ENCODE data around the gene TTLL10. TPM values are rescaled to one million over a fixed set of nuclear protein-coding genes. Genes with fewer than 3 reads are reported as not detected.

Gene TTLL10
- total and polyA plus RNA-seq, 2 experiments from 2014 or later: 0.45 TPM; not detected in 1

- TF ChIP-seq, protein P1, sequence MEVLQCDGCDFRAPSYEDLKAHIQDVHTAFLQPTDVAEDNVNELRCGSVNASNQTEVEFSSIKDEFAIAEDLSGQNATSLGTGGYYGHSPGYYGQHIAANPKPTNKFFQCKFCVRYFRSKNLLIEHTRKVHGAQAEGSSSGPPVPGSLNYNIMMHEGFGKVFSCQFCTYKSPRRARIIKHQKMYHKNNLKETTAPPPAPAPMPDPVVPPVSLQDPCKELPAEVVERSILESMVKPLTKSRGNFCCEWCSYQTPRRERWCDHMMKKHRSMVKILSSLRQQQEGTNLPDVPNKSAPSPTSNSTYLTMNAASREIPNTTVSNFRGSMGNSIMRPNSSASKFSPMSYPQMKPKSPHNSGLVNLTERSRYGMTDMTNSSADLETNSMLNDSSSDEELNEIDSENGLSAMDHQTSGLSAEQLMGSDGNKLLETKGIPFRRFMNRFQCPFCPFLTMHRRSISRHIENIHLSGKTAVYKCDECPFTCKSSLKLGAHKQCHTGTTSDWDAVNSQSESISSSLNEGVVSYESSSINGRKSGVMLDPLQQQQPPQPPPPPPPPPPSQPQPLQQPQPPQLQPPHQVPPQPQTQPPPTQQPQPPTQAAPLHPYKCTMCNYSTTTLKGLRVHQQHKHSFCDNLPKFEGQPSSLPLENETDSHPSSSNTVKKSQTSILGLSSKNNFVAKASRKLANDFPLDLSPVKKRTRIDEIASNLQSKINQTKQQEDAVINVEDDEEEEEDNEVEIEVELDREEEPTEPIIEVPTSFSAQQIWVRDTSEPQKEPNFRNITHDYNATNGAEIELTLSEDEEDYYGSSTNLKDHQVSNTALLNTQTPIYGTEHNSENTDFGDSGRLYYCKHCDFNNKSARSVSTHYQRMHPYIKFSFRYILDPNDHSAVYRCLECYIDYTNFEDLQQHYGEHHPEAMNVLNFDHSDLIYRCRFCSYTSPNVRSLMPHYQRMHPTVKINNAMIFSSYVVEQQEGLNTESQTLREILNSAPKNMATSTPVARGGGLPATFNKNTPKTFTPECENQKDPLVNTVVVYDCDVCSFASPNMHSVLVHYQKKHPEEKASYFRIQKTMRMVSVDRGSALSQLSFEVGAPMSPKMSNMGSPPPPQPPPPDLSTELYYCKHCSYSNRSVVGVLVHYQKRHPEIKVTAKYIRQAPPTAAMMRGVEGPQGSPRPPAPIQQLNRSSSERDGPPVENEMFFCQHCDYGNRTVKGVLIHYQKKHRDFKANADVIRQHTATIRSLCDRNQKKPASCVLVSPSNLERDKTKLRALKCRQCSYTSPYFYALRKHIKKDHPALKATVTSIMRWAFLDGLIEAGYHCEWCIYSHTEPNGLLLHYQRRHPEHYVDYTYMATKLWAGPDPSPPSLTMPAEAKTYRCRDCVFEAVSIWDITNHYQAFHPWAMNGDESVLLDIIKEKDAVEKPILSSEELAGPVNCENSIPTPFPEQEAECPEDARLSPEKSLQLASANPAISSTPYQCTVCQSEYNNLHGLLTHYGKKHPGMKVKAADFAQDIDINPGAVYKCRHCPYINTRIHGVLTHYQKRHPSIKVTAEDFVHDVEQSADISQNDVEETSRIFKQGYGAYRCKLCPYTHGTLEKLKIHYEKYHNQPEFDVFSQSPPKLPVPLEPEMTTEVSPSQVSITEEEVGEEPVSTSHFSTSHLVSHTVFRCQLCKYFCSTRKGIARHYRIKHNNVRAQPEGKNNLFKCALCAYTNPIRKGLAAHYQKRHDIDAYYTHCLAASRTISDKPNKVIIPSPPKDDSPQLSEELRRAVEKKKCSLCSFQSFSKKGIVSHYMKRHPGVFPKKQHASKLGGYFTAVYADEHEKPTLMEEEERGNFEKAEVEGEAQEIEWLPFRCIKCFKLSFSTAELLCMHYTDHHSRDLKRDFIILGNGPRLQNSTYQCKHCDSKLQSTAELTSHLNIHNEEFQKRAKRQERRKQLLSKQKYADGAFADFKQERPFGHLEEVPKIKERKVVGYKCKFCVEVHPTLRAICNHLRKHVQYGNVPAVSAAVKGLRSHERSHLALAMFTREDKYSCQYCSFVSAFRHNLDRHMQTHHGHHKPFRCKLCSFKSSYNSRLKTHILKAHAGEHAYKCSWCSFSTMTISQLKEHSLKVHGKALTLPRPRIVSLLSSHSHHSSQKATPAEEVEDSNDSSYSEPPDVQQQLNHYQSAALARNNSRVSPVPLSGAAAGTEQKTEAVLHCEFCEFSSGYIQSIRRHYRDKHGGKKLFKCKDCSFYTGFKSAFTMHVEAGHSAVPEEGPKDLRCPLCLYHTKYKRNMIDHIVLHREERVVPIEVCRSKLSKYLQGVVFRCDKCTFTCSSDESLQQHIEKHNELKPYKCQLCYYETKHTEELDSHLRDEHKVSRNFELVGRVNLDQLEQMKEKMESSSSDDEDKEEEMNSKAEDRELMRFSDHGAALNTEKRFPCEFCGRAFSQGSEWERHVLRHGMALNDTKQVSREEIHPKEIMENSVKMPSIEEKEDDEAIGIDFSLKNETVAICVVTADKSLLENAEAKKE (CRISPR knock-in tag; IDR thresholded peaks at IDR 0.05): no peak
These were observed 25.1 kb upstream of the TTLL10 start (continued) for GRCh38 chr1:1148569-1148968.

GRCh38 chr1:1149416-1149815 is 24.3 kb upstream of the TTLL10 start:
- H3K9me3 Mint-ChIP-seq: peaks cover 26% of the 10 kb centered on the region
- ATAC-seq: no peak
- no peak overlapping the region for H3K27ac Mint-ChIP-seq
- no peak for TF ChIP-seq ZNF114 (CRISPR knock-in tag; IDR thresholded peaks at IDR 0.05)
- TF ChIP-seq, protein P1 (CRISPR knock-in tag; IDR thresholded peaks at IDR 0.05): no peak
- TF ChIP-seq POLR2AphosphoS5 (IDR thresholded peaks at IDR 0.05; ENCODE audit: low read depth): no peak
- TF ChIP-seq, protein P2, sequence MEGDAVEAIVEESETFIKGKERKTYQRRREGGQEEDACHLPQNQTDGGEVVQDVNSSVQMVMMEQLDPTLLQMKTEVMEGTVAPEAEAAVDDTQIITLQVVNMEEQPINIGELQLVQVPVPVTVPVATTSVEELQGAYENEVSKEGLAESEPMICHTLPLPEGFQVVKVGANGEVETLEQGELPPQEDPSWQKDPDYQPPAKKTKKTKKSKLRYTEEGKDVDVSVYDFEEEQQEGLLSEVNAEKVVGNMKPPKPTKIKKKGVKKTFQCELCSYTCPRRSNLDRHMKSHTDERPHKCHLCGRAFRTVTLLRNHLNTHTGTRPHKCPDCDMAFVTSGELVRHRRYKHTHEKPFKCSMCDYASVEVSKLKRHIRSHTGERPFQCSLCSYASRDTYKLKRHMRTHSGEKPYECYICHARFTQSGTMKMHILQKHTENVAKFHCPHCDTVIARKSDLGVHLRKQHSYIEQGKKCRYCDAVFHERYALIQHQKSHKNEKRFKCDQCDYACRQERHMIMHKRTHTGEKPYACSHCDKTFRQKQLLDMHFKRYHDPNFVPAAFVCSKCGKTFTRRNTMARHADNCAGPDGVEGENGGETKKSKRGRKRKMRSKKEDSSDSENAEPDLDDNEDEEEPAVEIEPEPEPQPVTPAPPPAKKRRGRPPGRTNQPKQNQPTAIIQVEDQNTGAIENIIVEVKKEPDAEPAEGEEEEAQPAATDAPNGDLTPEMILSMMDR (conservative IDR thresholded peaks at IDR 0.05; ENCODE audit: low read depth in 2 of 2): no peak
- TF ChIP-seq ETS1 (IDR thresholded peaks at IDR 0.05): no peak
- no peak for TF ChIP-seq ZNF331 (CRISPR knock-in tag; IDR thresholded peaks at IDR 0.05; ENCODE audit: low read depth)
- no peak for TF ChIP-seq STAT1 (IDR thresholded peaks at IDR 0.05; ENCODE audit: unreplicated experiment)

More at GRCh38 chr1:1149416-1149815, 24.3 kb upstream of the TTLL10 start:
- Histone ChIP-seq H4K20me1 (replicated peaks; ENCODE audit: insufficient read depth) (no peaks in the 10 kb centered on the region), H3K27me3 (ENCODE audit: insufficient read depth) (no peaks in the 10 kb centered on the region), H2AFZ (no peak overlapping the region), H3K36me3 (ENCODE audit: insufficient read depth) (no peaks in the 10 kb centered on the region; the same call in 1 of the 2 replicates), H3K4me2 (no peak overlapping the region), H3K9me2 (ENCODE audit: insufficient read depth) (no peaks in the 10 kb centered on the region), H3K79me2 (replicated peaks; ENCODE audit: insufficient read depth) (no peaks in the 10 kb centered on the region), H3F3A (replicated peaks; ENCODE audit: low read depth) (0 out of 2 replicates have a peak, but pooled peaks cover 5% of the 10 kb centered on the region), H3K4me3 (no peak overlapping the region), H3K4me1 (ENCODE audit: insufficient read depth) (no peaks in the 10 kb centered on the region), H3K27ac (ENCODE audit: low read depth) (no peak overlapping the region)
- Mint-ChIP-seq H3K4me3 (no peak overlapping the region), H3K4me1 (no peaks in the 10 kb centered on the region; the same call in 2 of the 3 replicates), H3K27me3 (ENCODE audit: insufficient read depth, low read depth, poor library complexity) (peaks cover 16% of the 10 kb centered on the region), H3K36me3 (ENCODE audit: low read depth) (peaks cover 19% of the 10 kb centered on the region)
- no peak for DNase-seq (ENCODE audit: low spot score)

Measured in GM23338 (cell line).